T-helper 2 cell treated with Interferon-gamma antibody and Interleukin-4, amounts not matched to agents 100 ng/mL and 5 ng/mL, for 36 hours (primary cell): ENCODE measurements around the gene SLC6A6. TPM values are rescaled to one million over a fixed set of nuclear protein-coding genes. Genes with fewer than 3 reads are reported as not detected.

Experiments used
- intact Hi-C: fragments of 100-400 bp; cut with micrococcal nuclease; formaldehyde crosslinking; loops from one replicate; pipeline ENCODE4 v1.15.1; 2023
- total RNA-seq: library from RNA; stranded (reverse); gene quantifications from 2 replicates; pipeline ENCODE4 v1.2.3, GENCODE V29; 2022

Gene SLC6A6
- total RNA-seq, 1 donor from 2014 or later = 41.9 TPM

GRCh38 chr3:14516738-14517345 lies 114.4 kb downstream of the SLC6A6 start:
- intact Hi-C loops = no loop called here

- intact Hi-C loops = no loop called here
Measured at GRCh38 chr3:14517601-14518431, 115.4 kb downstream of the SLC6A6 start.

- intact Hi-C loops = no loop called here
Measured at GRCh38 chr3:14518432-14518802, 116.0 kb downstream of the SLC6A6 start.

- intact Hi-C loops = no loop called here
Measured at GRCh38 chr3:14518893-14519292, 116.5 kb downstream of the SLC6A6 start.

GRCh38 chr3:14519406-14519805 lies 117.0 kb downstream of the SLC6A6 start:
- intact Hi-C loops = no loop called here

GRCh38 chr3:14520149-14520548 lies 117.7 kb downstream of the SLC6A6 start:
- intact Hi-C loops = no loop called here

- intact Hi-C loops = no loop called here
Measured at GRCh38 chr3:14520967-14521366, 118.6 kb downstream of the SLC6A6 start.

- intact Hi-C loops = no loop called here
Measured at GRCh38 chr3:14521611-14522010, 119.2 kb downstream of the SLC6A6 start.

- intact Hi-C loops = no loop called here
Measured at GRCh38 chr3:14522129-14522691, 119.8 kb downstream of the SLC6A6 start.

GRCh38 chr3:14522768-14523167 lies 120.4 kb downstream of the SLC6A6 start:
- intact Hi-C loops = no loop called here

- intact Hi-C loops = no loop called here
Measured at GRCh38 chr3:14523792-14524191, 121.4 kb downstream of the SLC6A6 start.

GRCh38 chr3:14524311-14524711 lies 121.9 kb downstream of the SLC6A6 start:
- intact Hi-C loops = no loop called here

- intact Hi-C loops = no loop called here
Measured at GRCh38 chr3:14524920-14525660, 122.7 kb downstream of the SLC6A6 start.

- intact Hi-C loops = no loop called here
Measured at GRCh38 chr3:14525685-14526631, 123.6 kb downstream of the SLC6A6 start.

GRCh38 chr3:14528081-14528480 lies 125.7 kb downstream of the SLC6A6 start:
- intact Hi-C loops = no loop called here

GRCh38 chr3:14531856-14532395 lies 129.5 kb downstream of the SLC6A6 start:
- intact Hi-C loops = no loop called here

GRCh38 chr3:14532691-14533456 lies 130.5 kb downstream of the SLC6A6 start:
- intact Hi-C loops = no loop called here

GRCh38 chr3:14533457-14533958 lies 131.1 kb downstream of the SLC6A6 start:
- intact Hi-C loops = no loop called here

GRCh38 chr3:14534516-14535191 lies 132.2 kb downstream of the SLC6A6 start:
- intact Hi-C loops = no loop called here
